Stimulated activated CD4-positive, alpha-beta T cell treated with anti-CD3 and anti-CD28 coated beads, TNF-alpha, amount 100 ng/mL, for 1 hour (primary cell): ENCODE results near the gene THOC1.
A peak's percentile ranks its signal among the peaks of the same experiment; 100 is the strongest.
"Not testable (repeated sequence)": the region's sequence is repeated elsewhere in the genome, so short reads cannot be mapped to it uniquely, and the experiment has no call there.

ENCODE experiments used
- DNase-seq, 3 donors: peaks; one replicate each; pipeline ENCODE4 v3.0.0-alpha.2; 2020; ENCODE audit warnings: low read depth in 3 of 3, low spot score in 1 of 3

Gene THOC1

DNA sequence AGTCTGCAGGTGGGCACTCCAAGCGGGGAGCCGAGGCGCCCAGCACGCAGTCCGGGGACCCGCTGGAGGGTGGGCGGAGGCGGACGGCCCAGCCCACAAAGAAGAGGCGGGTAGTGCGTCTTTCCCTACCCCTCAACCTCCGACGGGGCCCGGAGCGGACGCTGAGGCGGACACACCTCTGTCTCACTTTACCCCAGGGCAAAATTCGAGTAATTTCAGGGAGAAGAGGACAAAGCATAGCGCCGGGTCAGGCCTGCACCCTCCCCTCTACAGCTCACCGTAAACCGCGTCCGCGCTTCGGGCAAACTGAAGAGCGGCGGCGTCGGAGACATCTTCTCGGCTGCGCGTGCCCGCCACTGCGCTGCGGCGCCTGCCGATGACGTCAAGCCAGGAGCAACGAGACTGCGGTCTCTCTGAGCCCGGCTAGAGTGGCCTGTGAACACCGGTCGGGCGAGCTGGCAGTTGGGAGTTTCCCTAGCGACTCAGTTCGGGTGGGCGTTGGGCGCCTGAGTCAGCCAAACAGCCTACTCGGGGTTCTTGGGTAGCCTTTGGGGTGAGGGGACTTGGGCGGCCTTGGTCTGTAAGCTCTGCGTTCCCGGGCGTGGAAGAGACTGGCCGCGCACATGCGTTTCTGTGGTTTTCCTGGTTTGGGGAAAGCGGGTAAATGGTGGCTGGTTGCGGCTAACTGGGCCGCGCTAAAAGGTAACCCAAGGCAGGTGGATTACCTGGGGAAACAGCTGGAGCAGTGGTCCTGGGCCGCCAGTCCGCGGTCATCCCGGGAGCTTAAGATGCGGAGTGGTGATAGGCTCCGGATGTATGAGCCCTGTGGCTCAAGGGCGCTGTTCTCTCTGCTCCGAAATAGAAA is at the start of gene THOC1:
THOC1 (minus strand) TSS at position 360 of the 865 bp plus-strand sequence; CDS start at position 332, 28 bp downstream.
- DNase-seq, result peak; percentile 81 to 92 (median 84)

DNA sequence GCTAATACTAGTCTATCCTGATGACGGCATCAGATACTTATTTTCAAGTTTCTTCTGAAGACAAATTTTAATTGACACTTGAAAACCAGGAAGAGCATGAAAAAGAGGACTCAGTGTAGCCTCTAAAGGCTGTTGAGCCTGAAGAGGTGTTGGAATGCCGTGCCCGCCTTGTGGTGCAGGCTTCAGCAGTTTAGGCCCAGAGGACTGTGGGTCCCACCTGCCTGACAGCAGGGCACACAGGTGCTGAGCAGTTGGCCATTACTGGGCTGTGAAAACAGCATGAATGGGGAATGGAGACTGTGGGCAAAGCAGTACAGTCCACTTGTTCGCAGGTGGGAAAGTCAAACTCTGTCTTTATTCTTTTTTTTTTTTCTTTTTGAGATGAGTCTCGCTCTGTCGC is 49.8 kb upstream of the THOC1 start:
- no peak for DNase-seq

DNA sequence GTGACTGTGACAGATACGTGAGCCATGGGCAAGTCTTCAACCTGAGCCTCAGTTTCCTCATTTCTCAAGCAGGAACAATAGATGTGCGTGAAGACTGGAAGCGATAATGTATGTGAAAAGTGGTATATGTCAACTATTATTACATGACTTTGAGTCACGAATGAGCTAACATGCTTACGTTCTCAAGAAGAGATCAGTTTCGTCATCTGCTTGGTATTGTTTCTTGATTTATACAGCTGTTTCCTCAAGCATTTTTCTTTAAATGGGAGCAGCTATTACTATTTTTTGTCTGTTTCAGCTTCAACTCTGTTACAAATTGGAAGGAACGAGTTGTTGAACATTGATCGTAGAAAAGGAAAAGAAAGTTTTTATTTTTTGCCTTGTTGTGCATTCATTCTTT is 48.5 kb upstream of the THOC1 start:
- DNase-seq, result no peak

DNA sequence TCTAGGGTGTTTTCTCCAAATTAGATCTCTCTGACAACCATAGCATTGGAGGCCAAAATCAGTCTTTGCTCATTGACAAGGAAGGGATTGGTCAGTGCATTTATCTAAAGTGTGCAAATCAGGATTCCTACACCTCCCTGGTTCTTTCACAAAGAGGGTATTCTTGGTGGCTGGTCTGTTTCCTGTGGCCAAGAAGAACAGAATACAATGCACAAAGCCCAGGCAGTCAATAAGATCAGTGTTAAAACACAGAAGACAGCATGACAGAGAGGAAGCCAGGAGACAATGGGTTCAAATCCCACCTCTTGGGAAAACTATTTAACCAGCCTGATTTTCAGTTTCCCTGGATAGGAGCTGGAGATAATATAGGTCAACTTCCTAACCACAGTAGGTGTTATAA is 46.1 kb upstream of the THOC1 start:
- no peak for DNase-seq

GRCh38 chr18:312415-312814 is 44.6 kb upstream of the THOC1 start:
- DNase-seq, result no peak

DNA sequence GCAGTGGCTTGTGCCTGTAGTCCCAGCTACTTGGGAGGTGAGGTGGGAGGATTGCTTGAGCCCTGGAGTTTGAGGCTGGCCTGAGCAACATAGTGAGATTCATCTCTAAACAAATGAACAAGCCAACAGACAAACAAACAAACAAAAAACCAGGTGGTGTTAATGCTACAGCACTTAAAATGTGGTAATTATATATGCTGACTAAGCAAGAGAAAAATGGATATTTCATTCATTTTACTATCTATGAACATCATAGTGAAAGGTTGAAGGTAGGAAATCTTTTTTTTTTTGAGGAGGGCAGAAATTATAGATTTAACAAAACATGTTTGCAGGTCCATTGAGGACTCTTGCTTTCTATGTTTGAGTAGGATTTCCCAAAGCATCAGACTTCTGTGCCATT is 42.2 kb upstream of the THOC1 start:
- DNase-seq, result no peak

GRCh38 chr18:308086-308485 is 40.2 kb upstream of the THOC1 start:
- DNase-seq, result not testable (repeated sequence)

- DNase-seq, result no peak
These were observed 38.9 kb upstream of the THOC1 start for GRCh38 chr18:306608-307255.

- DNase-seq, result no peak
These were observed 37.2 kb upstream of the THOC1 start for GRCh38 chr18:305003-305501.

GRCh38 chr18:303607-304006 is 35.8 kb upstream of the THOC1 start:
- no peak for DNase-seq

DNA sequence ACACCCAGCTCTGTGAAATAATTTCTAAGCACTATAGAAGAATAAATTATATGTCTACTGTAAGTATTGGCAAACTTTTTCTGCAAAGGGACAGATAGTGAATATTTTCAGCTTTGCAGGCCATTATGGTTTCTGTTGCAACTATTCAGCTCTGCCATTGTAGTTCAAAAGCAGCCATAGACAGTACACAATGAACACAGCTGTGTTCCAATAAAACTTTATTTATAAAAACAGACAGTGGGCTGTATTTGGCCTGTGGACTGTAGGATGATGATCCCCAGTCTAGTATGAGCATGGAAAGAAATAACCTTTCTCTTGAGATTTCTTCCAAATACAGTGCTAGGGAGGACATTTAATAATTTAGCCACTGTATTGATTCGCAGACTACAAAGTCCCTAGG is 35.2 kb upstream of the THOC1 start:
- DNase-seq, result no peak

DNA sequence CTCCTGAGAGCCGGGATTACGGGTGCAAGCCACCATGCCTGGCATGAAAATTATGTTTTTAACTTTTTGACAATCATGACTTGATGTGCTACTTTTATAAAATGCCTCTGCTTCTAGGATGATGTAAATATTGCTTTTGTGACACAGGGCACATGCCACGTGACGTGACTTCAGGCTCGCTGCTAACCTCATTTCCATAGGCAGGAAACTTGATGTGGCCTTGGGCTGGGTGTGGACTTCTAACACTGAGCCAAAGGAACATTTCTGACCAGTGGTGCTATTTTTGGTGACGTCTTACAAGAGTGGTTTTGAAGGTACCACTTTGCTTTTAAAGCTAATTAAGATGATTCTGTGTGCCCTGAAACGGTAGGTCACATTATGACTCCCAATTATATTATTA is 34.2 kb upstream of the THOC1 start:
- DNase-seq, result no peak

- DNase-seq, result no peak
These were observed 30.1 kb upstream of the THOC1 start for GRCh38 chr18:297936-298335.

DNA sequence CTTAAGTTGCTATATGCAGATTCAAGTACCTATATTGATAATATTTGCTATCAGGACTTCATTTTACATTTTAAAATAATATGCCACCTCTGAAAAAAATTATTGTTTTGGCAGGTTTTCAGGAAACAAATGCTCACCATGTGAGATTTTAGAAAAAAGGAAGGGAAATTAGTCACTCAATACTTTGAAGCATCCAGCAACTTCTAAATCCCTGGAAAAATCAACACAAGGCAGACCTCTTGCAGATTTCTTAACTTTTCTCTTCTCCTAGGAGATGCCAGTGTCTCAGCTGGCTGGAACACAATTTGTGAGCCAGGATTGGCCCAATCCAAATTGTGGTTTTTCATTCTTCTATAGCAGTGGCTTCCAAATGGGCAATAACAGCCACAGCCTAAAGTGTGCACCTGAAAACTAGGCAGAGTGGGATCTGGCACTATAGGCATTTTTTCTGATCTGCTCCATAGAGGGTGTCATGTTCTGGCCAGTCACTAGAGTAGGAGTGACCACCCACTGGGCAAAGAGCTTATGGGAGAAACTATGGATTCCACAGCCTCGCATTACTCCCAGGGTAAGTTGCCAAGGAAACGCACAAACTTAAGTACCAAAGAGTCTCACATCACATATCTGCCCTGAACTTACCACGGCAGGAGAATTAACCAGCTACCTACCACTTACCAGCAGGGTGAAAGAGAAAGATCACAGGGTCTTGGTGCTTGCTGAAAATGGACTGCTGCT is 28.1 kb upstream of the THOC1 start:
- no peak for DNase-seq

GRCh38 chr18:294566-294965 is 26.7 kb upstream of the THOC1 start:
- DNase-seq, result no peak

DNA sequence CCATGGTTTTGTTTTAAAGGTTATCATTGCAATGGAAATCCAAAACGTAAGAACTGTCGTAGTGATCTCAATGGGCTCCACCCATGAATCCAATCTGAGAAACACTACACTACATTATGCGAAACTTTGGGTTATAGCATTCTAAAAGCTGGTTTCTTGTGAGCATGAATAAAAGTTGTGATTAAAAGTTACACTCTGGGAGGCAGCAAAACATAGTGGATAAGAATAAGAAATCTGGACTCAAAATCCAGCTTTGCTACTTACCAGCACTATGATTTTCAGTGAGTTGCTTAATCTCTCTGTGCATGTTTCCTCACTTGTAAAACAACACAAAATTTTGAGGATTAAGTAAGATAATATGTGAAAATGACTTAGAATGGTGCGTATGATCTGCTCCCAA is 25.7 kb upstream of the THOC1 start:
- no peak for DNase-seq

DNA sequence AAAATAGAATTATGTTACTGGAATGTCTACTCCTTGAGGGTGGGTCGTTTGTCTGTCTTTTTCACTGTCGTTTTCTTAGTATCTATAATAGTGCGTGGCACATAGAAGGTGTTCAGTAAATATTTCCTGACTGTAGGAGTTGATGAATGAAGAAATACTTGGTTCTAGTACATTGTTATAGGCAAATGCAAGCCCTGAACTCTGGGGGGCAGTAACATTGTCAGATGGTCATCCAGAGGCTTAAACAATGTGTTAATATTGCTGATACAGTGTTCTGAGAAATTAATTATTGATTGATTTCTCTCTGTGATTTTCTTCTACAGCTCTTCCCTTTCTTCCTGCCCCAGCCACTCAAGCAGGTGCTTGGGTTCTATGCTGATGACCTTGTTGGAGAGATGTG is 24.4 kb upstream of the THOC1 start:
- no peak for DNase-seq

DNA sequence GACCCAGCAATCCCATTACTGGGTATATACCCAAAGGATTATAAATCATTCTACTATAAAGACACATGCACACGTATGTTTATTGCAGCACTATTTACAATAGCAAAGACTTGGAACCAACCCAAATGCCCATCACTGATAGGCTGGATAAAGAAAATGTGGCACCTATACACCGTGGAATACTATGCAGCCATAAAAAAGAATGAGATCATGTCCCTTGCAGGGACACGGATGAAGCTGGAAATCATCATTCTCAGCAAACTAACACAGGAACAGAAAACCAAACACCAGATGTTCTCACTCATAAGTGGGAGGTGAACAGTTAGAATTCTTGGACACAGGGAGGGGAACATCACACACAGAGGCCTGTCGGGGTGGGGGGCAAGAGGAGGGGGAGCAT is 22.1 kb upstream of the THOC1 start:
- not testable (repeated sequence) for DNase-seq

- DNase-seq, result no peak
These were observed 21.2 kb upstream of the THOC1 start for GRCh38 chr18:289026-289425.

- DNase-seq, result no peak
These were observed 18.9 kb upstream of the THOC1 start for GRCh38 chr18:286515-287310.

DNA sequence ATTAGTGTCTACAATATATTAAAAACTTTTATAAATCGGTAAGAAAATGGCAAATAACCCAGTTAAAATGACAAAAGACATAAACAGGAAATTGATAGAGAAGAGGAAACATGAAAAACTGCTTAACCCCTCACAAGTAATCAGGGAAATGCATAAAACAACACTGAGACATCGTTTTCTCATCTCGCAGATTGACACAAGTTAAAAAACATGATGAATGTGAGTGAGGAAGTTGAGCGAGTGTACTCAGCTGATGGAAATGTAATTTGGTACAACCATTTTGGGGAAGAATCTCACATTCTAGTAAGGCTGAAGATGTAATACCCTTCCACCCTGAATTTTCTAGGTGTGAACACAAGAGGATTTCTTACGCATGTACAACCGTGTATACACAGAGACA is 18.0 kb upstream of the THOC1 start:
- DNase-seq, result no peak
